ENCODE measurements around the gene RHEB.

RHEB gene

DNA sequence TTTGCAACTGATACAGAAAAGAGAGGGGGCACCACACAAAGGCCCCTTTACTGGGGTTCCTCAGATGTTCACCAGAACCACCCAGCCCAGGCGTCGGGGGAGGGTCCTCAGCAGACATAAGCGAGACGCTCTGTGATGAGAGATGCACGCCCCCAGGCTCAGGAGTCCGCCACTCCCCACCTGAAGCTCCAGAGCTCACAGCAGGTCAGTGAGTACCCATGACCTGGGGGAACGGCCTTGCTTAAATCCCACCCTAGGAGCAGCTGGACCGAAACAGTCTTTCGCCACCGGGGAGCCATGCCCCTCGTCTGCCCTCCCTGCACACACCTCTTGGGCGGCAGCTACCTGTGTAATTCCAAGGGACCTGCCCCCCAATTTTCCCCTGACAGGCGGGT lies 82.5 kb downstream of the RHEB start:
- TF ChIP-seq REST (IDR thresholded peaks at IDR 0.05; ENCODE audit: low read depth) (no peak), TAF1 (IDR thresholded peaks at IDR 0.05; ENCODE audit: low read depth) (no peak), TCF12 (IDR thresholded peaks at IDR 0.05; ENCODE audit: low read depth) (no peak)

DNA sequence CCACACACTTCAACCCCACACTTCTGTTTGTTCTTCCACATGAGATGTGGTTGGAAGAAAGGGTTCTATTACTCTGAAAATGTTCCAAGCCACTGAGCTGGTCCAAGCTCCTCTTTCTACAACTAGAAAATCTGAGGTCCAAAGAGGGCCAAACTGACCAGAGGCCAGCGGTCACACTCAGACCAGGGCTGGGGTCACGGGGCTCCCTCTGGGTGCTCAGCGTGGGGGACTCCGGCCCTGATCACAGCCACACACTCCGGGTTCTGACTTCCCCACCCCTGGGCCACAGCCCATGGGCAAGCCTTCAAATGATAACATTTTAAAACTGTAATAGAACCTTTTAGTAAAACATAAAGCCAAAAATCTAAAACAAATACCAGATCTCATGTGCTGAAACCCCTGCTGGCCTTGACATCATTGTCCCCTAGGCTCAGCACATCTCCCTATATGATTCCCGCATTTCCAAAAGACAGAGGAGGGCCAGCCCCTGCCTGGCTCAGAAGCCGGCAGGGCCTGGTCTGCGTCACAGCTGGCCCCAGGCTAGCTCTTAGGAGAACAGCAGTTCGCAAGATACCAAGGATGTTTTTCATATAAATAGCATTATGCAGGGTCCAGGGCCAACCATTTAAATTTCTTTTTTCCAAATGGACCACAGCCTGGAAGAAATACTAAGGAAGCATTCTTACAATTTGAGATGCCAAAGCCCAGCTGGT lies 83.1 kb downstream of the RHEB start:
- TF ChIP-seq CEBPB (IDR thresholded peaks at IDR 0.05) (no peak), MAX (IDR thresholded peaks at IDR 0.05) (no peak), CREB1 (IDR thresholded peaks at IDR 0.05; ENCODE audit: low read depth) (no peak), EGR1 (IDR thresholded peaks at IDR 0.05) (no peak), TCF12 (IDR thresholded peaks at IDR 0.05; ENCODE audit: low read depth) (no peak), ZBTB7A (IDR thresholded peaks at IDR 0.05; ENCODE audit: low read depth) (no peak), USF1 (IDR thresholded peaks at IDR 0.05) (no peak), NFIC (IDR thresholded peaks at IDR 0.05) (no peak), TAF1 (IDR thresholded peaks at IDR 0.05; ENCODE audit: low read depth) (no peak), YY1 (IDR thresholded peaks at IDR 0.05; ENCODE audit: low read depth) (no peak), TEAD4 (IDR thresholded peaks at IDR 0.05) (no peak), FOXM1 (IDR thresholded peaks at IDR 0.05; ENCODE audit: borderline replicate concordance, low read depth) (no peak)

DNA sequence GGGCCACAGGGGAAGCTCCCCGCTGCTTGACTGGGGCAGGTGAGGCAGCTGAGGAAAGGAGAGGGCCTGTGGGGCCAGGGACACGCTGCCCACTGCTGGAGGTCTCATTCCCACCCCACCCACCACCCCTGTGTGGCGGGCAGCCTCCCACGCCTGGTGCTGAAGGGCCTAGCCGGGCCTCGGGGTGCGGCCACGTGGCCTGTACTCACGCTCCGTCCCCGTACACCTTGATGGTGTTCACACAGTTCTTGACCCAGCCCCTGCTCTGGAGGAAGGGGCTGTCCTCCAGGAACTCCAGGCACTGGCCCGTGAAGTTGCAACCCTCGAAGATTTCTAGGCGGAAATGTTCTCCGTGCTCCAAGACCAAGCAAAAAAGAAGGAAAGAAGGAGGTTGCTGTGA lies 83.7 kb downstream of the RHEB start:
- TF ChIP-seq FOXM1 (IDR thresholded peaks at IDR 0.05; ENCODE audit: borderline replicate concordance, low read depth) (no peak), NFIC (IDR thresholded peaks at IDR 0.05) (no peak), EP300 (IDR thresholded peaks at IDR 0.05; ENCODE audit: borderline replicate concordance) (no peak), RAD21 (IDR thresholded peaks at IDR 0.05; ENCODE audit: low read depth) (no peak), TAF1 (IDR thresholded peaks at IDR 0.05; ENCODE audit: low read depth) (no peak), CREB1 (IDR thresholded peaks at IDR 0.05; ENCODE audit: low read depth) (no peak), TCF12 (IDR thresholded peaks at IDR 0.05; ENCODE audit: low read depth) (no peak), MAX (IDR thresholded peaks at IDR 0.05) (no peak), TEAD4 (IDR thresholded peaks at IDR 0.05) (no peak)

GRCh38 chr7:151435103-151435916 lies 84.4 kb downstream of the RHEB start:
- TF ChIP-seq REST (IDR thresholded peaks at IDR 0.05; ENCODE audit: low read depth) = no peak
- no peak for TF ChIP-seq YY1 (IDR thresholded peaks at IDR 0.05; ENCODE audit: low read depth)
- no peak for TF ChIP-seq CREB1 (IDR thresholded peaks at IDR 0.05; ENCODE audit: low read depth)
- TF ChIP-seq NFIC (IDR thresholded peaks at IDR 0.05) = no peak
- no peak for TF ChIP-seq CEBPB (IDR thresholded peaks at IDR 0.05)
- no peak for TF ChIP-seq TAF1 (IDR thresholded peaks at IDR 0.05; ENCODE audit: low read depth)
- no peak for TF ChIP-seq TCF12 (IDR thresholded peaks at IDR 0.05; ENCODE audit: low read depth)
- no peak for TF ChIP-seq EGR1 (IDR thresholded peaks at IDR 0.05)
- TF ChIP-seq USF1 (IDR thresholded peaks at IDR 0.05) = no peak
- TF ChIP-seq TEAD4 (IDR thresholded peaks at IDR 0.05) = no peak
- no peak for TF ChIP-seq RAD21 (IDR thresholded peaks at IDR 0.05; ENCODE audit: low read depth)
- TF ChIP-seq ZBTB7A (IDR thresholded peaks at IDR 0.05; ENCODE audit: low read depth) = no peak
- TF ChIP-seq FOXM1 (IDR thresholded peaks at IDR 0.05; ENCODE audit: borderline replicate concordance, low read depth) = no peak
- no peak for TF ChIP-seq EP300 (IDR thresholded peaks at IDR 0.05; ENCODE audit: borderline replicate concordance)
- TF ChIP-seq MAX (IDR thresholded peaks at IDR 0.05) = no peak

- no peak for TF ChIP-seq RAD21 (IDR thresholded peaks at IDR 0.05; ENCODE audit: low read depth)
- no peak for TF ChIP-seq CREB1 (IDR thresholded peaks at IDR 0.05; ENCODE audit: low read depth)
- no peak for TF ChIP-seq TAF1 (IDR thresholded peaks at IDR 0.05; ENCODE audit: low read depth)
- TF ChIP-seq ZBTB7A (IDR thresholded peaks at IDR 0.05; ENCODE audit: low read depth) = no peak
- TF ChIP-seq FOXM1 (IDR thresholded peaks at IDR 0.05; ENCODE audit: borderline replicate concordance, low read depth) = no peak
- no peak for TF ChIP-seq NFIC (IDR thresholded peaks at IDR 0.05)
- no peak for TF ChIP-seq USF1 (IDR thresholded peaks at IDR 0.05)
- no peak for TF ChIP-seq MAX (IDR thresholded peaks at IDR 0.05)
- TF ChIP-seq REST (IDR thresholded peaks at IDR 0.05; ENCODE audit: low read depth) = no peak
- TF ChIP-seq TEAD4 (IDR thresholded peaks at IDR 0.05) = no peak
- no peak for TF ChIP-seq EGR1 (IDR thresholded peaks at IDR 0.05)
These were observed 85.1 kb downstream of the RHEB start for GRCh38 chr7:151434549-151434948.
